Activated CD4-positive, alpha-beta T cell treated with anti-CD3 and anti-CD28 coated beads for 48 hours (primary cell): ENCODE results near the gene AANAT.

Source experiments
- DNase-seq: peaks from one replicate; pipeline ENCODE4 v3.0.0-alpha.2; 2020

Gene AANAT

DNA sequence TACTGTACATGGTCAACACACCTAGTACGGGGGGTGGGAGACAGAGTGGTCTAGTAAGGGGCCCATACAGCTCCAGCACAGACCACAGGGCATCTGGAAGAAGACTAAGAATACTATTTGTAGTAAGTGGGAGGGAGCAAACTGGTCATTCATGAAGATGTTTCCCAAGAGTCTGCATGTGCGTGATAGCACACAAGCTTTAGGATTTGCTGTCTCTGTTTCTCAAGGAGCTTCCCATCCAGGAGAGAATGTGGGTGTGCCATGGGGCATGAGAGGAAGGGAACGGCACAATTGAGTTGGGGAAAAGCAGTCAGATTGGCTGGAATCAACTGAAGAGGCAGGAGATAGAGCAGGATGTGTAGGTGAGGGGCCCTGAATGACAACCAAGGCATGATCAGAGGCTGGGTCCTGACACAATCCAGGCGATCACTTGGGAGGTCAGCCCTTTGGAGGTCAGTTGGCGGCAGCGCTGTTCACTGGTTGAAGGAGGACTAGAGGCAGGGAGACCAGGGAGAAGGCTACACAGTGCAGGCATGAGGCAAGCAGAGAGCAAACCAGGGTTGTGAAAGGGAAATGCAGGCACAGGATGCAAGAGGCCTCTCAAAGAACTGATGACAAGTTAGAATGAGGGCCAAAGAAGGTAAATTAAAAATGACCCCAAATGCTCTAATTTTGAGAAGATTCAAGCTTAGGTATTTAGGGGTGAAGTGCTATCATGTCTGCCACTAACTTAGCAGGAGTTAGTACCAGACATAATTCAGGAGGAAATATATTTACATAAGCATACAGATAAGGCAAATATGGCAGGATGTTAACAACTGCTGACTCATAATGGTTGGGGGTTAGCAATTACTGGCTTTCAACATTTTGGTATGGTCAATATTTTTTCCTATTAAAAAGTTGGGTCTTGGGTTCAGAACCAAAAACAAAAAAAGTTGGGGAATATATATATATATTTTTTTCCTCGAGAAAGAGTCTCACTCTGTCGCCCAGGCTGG lies 24.8 kb upstream of the AANAT start:
- DNase-seq, result no peak

DNA sequence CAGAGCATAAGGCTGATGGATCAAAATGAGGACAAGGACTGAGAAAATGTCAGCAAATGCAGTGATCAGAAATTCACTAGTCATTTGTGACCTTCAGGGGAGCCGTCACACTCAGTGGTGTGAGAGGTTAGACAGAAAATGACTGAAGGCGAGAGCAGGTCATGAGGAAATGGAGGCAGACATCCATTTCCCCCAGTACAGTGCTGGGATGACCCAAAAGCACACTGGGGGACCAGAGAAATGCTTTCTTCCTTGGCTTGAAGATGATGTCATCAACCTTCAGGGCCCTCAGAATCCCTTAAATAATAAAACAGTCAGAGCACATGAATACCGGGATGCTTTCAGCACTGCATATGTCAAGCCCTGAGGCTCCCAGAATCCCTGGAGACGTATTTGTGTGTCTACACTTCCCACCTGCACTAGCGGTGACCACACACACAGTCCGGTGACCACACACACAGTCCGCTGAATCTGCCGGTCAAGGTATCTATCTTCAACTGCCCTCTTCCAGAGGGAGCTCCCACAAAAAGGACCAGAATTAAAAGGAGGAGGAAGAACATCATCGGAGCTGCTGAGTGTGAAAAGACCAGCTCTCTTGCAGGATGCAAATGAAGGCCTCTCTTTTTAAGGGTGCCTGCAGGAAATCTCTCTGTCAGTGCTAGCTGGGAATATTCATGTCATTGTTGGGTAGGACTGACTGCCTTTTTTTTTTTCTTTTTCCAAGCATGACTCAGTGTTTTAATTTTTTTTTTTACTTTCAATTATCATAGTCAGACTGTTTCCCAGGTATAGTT lies 22.7 kb upstream of the AANAT start:
- DNase-seq, result no peak

DNA sequence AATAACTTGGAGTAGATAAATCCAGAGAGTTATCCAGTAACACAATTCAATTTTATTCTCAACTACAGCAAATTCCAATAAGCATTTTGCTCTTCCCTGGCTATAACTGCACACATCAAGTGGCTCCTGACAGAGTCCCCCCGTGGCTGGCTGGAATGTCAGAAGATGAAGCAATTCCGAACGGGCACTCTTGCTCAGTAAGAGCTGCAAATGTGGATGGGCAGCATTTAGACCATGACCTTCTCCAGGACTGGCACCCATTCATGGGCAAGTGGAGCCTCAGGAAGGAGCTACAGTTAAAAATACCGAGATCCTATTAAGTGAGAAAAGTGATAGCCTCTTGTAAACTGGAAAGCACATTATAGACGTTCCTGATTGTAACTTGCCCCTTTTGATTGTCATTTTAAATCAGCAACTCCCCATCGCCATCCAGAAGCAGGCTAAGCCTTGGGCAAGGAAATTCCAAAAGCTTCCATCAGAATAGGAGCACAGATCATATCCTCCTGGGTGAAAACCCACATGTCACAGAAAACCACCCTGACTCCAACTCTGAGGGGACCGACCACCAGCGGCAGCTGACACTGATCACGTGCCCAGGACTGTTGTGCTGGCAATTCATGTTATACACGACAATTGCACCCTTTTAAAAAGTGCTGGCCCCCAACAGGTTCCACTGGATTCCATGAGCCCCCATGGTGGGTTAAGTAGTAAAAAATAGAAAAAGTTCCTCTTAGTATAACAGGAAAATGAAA lies 21.5 kb upstream of the AANAT start:
- DNase-seq, result no peak

DNA sequence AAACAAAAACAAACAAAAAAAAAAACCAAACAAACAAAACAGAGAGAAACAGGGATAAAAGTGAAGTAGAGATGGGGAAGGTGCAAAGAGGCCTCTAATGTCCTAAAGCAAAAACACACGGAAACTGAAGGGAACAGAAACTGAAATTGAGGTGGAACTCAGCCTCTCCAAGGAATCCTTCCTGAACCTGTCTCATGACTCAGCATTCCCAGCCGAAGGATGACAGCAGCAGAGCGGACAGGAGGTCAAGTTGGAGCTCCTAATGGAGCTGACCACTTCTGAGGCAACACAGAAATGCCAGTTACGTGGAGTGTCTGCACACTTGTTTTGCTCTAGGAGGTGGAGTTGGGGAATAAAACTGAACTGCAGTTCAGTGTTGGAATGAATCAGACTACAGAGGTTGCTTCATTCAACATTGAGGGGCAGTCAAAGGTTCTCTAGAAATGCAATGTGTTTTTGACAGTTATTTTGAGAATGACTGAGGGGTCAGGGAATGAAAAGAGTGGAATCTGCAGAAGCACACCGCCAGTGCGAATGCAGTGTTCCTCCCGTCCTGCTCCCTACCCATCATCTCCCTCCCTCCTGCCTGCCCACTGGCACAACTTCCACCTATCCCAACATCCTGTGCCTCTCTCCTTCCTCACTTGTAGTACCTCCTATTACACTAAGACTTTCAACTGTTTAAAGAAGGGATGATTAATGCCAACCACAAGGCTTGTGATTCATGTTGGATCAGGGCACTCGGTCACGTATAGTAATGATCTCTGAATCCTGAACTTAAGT lies 20.8 kb upstream of the AANAT start:
- peak; percentile 26 for DNase-seq

DNA sequence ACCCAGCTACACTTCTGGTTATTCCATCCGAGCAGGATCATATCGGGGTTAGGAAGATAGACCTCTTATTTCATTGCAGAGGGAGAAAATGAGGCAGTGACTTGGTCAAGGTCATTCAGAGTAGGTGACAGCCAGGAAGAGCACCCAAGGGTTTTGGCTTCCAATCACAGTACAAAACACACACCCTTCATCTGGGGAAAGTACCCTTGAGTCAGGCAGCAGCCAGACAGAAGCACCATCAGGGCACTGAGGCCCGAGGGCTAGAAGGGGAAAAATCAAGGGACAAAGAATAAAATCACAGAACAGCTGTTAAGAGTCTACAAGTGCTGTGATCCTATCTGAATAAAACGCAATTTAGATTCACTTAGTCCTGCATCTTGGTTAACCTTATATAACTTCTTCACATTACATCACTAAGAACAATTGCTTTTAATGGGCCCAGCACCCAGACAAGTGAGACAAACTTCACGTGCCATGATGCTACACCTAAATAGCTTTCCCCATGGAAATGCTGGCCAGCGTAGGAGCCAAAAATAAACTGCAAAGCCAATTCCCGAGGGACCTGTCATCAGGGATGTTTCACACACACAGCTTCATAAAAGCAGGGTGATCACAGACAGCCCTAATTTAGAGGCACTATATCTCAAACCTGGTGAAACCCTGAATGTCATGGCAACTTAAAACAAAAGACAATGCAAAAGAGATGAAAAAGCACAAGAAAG lies 19.3 kb upstream of the AANAT start:
- peak; percentile 37 for DNase-seq

DNA sequence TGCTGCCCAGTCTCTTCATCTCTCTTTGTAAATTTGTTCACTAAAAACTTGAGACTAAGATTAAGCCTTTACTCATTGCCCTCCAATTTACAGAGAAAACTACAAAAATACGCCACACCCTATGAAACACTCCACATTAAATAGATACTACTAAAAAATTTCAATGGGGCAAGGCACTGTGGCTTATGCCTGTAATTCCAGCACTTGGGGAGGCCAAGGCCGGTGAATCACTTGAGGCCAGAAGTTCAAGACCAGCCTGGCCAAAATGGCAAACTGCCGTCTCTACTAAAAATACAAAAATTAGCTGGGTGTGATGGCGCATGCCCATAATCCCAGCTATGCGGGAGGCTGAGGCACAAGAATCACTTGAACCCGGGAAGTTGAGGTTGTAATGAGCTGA lies 18.3 kb upstream of the AANAT start:
- DNase-seq, result no peak

DNA sequence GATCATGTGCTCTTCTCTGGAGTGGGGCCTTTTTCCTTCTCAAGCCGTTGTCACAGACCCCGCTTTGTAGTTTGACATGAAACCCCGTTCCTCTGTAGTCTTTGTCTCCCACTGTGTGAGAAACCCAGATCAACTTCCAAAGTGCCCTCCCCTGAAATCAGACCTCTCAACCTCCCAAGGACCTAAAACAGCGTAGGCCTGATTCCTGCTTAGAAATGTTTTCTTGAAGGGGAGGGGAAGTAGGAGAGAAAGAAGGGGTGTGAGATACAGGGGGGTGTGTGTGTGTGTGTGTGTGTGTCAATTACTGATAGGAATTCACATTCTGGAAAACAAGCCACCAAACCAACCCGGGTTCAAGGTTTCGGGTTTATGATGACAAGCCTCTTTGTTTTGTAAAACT lies 15.9 kb upstream of the AANAT start:
- no peak for DNase-seq

DNA sequence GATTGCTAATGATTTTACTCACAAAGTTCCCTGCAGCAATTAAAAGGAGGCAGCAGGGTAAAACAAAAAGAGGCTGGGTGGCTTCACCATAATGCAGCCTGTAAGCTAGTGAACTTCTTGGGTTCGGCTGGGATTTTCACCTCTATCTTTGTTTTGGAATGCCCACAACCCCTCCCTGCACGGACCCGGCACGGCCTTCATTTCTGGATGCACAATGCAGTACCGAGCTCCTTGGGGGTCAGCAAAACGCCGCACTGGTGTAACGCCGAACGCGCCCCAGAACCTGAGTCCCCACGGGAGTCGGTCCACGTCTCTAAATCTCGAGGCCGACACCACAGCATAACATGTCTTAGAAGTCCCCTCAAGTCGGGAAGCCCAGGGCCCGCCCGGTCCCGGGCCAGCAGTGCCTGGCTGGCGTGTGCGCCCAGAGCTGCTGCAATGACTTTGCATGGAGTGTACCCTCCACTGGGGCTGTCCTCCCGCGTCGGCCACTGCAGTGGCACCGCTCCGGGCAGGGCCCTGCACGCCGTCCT lies 15.2 kb upstream of the AANAT start:
- peak; percentile 23 for DNase-seq

DNA sequence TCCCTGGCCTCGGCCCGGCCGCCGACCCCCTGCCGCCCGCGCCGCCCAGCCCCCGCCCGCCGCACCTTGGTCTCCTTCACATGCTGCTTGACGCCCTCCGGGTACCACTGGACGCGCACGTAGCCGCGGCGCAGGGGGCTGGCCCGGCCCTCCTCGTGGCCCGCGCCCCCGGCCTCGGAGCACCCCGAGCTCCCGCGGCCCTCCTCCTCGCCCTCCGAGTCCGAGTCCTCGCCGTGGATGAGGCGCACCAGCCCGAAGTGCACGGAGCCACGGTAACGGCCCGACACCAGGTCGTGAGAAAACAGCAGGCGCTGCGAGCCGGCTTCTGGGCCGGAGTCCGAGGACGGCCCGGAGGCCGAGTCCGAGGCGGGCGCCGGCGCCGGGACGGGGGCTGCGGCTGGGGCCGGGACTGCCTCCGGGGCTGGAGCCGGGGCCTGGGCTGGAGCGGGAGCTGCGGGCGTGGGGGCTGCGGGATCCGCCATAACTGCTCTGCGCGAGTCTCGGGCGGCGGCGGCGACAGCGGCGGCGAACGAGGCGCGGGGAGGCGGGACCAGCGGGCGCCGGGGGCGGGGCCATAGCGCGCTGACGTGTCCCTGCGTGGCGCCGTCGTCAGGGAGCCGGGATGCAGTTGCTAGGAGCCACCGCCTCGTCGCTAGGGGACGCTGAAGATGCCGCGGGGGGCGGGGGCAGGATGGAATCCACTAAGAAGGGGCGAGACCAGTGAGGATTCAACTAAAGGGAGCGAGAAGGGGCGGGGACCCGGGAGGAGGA lies 14.6 kb upstream of the AANAT start, which contains the start of gene UBE2O:
Gene UBE2O, minus strand, starts transcription at position 493 of the 771 bp plus-strand sequence. Its CDS starts 11 bp downstream, at position 482.
- DNase-seq, result peak; percentile 95

DNA sequence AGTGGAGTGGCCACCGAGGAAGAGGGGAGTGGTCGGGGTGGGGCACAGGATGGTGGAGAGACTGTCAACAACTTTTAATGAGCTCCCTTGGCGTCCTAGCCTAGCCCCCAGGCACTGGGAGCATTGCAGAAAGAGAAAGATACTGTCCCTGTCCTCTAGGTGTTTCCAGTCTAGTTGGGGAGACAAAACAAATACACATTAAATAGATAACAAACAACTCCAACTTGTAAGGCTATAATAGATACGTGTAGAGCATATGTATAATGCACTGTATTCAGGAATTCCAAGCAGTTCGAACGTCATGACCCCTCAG lies 14.0 kb upstream of the AANAT start:
- no peak for DNase-seq

DNA sequence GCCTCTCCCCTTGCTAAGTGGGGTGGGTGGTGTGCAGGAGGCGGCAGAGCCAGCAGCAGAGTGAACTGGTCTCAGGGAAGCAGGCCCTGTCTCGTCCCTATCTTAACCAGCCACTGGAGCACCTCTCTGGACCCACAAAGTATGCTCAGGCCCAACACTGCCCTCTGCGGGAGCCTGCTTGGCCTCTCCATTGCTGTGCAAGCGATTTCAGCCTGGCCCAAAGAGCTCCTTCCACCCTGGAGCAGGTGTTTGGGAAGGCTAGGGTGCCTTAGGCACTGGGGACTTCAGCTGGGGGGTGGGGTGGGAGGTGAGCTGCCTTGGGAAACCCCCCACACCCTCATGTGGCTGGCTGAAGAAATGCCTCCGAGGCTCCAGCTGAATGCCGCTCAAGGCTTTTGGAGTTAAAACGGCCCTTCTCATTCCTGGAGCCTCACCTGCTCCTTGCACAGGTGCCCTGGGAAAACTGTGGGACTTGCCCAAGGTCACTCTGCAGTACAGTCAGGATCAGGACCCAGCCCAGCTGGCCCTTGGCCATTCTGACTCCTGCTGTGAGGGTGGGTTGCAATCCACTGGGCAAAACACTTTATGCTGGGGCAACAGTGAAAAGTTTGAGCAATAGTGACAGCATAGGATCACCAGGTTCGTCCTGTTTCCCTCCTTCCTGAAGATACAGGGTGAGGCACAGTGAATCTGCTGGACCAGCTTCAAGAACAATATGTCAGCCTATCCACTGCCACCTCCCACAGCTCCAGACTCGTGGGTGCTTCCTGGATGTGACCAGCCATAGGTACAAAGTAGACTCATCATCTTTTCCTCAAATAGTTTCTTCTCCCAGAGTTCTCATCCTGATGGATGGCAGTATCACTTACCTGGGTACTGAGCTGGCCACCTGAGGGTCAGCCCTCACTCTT lies 8.6 kb upstream of the AANAT start:
- DNase-seq, result peak; percentile 24

DNA sequence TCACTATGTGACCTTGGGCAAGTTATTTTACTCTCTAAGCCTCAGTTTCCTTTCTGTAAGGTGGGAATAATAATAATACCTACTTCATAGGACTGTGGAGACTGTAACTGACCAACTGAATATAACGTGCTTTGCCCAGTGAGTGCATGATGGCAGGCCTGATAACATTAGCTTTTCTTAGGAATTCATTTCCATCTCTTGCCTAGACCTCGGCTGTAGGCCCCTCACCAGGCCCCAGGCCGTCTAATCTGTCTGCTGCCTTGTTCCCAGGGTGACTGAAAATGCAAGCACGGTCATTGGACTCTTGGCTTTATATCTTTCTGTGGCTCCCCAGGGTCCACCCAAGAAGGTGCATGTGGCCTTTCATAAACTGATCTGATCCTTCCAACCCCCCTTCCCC lies 7.7 kb upstream of the AANAT start:
- no peak for DNase-seq

DNA sequence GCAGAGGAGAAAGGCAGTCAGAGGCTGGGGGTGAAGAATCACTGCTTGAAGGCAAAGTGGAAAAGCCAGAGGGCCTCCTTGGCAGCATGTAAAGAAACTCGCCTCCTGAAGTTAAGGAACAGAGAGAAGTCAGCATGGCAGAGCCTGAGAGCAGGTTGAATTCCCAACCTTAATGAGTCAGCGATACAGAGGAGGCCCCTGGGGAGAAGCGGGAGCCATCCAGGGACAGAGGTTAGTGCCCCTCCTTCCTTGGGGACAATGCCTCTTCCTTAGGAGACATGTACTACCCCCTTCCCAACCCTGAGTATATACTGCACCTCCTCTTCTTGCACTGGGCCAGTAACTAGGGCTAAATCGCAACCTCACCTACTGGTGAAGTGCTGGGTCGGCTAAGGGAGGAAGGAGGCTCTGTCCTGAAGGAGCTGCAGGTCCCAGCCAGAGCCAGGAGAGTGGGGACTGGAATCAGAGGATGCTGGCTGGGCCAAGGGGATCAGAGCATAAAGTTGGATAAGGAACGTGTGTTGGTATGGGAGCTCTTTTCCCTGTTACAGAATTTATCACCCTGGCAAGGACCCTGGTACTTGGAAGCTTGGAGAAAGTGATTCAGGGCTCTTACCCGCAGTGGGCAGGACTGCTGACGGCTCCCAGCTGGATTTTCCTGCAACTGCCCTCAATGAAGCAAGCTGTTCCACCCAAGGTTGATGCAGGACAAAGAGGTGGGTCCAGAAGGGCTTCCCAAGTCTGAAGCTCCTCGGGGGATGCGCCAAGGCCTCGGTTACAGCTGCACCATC lies 5.4 kb upstream of the AANAT start:
- DNase-seq, result no peak

DNA sequence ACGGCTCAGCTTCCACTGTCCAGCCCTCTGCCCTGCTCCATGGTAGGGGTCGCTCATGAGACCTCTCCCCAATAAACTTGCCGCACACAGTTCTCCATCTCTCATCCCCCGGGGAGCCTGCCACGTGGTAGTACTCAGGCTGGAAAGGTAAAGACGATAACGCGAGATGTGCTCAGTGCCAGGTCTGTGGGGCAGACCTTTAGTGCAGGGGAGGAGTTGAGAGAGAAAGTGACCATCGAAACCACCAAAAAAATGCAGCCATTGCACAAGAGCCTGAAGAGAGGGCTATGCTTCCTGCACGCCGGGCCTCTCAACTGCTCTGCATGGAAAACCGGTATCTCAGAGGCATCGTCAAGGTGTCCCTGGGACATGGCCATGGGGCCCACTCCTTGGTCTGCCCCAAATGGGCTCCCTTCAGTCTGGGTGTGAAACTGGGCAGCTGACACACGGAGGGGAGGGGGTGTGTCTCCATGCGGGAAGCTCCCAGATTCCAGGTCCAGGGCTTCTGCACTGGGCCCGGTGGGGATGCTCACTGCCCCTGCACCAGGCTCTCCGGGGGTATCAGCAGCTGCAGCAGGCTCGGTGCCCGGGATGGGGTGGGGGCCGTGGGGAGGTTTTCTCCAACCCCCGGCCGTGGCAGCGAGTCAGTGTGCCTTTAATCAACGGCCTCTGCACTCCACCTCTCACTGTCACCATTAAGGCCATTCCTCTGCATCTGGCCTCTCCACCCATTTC lies 4.7 kb upstream of the AANAT start:
- DNase-seq, result no peak

DNA sequence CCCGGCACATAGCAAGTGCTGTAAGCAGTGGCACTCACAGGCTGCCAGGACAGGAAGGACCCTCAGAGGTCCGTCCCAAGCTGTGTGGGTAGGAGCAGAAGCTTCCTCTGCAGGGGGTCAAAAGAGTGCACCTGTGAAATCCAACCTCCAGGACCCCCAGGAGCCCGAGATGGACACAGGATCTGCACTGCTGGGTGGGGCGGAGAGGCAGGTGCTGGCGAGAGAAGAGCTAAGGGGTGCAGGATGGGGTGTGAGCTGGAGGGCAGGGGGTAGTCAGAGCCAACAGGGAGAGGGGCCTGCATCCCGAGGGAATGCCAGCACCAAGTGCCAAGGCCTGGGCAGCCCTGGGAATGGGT lies 650 bp upstream of the AANAT start:
- no peak for DNase-seq

DNA sequence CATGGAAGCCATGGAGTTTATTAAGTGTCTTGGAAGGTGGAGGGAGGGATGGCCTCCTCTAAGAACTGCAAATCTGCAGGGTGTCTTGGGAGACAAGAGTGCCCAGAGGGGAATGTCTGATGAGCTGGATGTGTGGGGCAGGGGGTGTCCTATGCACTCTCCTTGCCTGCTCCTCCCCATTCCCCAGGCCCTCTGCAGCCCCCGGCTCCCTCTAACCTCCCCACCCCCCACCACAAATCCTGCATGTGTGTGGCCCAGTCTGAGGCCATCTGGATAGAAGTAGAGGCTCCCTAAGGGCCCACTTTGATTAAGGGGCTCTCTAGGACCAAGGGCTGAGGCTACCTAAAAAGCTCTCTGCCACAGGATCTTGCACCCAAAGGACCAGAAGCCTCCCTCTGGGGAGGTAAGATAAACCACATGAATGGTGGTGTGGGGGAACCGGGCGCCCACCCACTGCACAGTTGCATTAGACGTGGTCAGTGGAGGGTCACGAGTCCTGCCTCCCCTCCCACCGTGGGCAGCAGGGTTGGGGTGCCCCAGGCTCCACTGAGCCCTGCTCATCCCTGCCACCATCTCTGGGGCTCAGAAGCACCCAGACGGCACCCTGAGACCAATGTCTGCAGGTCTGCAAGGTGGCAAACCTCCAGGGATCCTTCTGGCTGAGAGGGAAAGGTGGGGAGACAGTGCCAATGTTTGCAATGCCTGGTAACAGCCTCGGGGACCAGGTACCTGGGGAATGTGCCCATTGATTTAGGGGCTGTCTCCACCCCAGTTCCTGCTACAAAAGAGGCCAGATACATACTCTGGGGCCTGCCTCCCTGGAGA lies 618 bp downstream of the AANAT start:
- no peak for DNase-seq

DNA sequence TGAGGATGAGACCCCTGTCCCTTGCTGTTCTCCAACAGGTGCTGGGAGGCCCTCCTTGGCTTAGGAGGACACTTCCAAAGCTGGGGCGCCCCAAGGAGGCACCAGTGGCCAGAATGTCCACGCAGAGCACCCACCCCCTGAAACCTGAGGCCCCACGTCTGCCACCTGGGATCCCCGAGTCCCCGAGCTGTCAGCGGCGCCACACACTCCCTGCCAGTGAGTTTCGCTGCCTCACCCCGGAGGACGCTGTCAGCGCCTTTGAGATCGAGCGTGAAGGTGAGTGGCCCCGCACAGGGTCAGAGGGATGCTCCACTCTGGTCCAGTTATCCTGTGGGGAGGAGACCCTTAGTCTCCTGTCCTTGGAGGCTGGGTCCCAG lies 1.2 kb downstream of the AANAT start:
- DNase-seq, result no peak
